ENCODE results near the gene WNT1. TPM values are rescaled to one million over a fixed set of nuclear protein-coding genes. Genes with fewer than 3 reads are reported as not detected.

The WNT1 gene
- total RNA-seq, 1 donor from 2014 or later, result not detected

DNA sequence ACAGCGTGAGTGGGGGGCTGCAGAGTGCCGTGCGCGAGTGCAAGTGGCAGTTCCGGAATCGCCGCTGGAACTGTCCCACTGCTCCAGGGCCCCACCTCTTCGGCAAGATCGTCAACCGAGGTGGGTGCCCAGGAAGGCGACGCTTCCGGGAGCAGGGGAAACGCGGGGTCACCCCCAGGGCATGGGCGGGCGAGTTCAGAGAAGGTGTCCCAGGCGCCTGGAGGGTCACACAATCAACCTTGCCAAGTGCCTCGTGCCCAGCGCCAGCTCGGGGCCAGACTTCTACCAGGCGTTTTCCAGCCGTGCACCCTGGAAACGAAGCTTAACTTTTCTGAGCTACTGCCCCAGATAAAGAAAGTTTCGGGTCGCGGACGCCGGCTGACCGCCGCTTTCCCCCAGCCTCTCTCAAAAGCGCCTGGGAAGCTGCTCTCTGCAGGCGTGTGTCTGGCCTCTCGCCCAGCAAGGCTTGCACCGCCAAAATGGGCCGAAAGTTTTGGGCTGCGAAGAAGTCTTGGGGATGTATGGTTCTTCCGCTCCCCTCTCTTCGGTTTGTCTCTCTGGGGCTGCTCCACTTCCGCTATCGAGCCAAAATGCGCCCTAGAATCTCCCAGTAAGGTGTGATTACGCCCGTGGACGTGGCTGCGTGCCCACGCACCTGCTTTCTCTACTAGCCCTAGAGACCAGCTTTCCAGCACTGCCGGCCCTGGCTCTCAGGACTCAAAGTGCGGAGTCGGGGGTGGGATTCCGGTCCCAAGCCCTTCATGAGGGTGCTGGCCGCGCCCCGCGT lies 1.7 kb downstream of the WNT1 start:
- ATAC-seq, result peak; percentile 42
- no peak for DNase-seq (ENCODE audit: low spot score)

DNA sequence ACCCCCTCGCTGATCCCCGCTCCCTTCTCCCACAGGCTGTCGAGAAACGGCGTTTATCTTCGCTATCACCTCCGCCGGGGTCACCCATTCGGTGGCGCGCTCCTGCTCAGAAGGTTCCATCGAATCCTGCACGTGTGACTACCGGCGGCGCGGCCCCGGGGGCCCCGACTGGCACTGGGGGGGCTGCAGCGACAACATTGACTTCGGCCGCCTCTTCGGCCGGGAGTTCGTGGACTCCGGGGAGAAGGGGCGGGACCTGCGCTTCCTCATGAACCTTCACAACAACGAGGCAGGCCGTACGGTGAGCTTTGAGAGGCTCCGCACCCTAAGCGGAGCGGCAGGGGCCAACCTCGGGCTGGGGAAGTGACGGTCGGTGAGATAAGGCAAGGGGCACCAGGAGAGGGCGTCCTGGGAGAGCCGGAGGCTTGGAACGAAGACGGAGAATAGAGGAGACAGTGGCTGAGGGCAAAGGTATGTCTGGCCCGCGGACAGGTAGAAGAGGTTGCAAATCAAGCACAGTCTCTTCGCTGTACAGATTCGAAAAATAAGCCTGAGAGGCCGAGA lies 2.3 kb downstream of the WNT1 start:
- DNase-seq (ENCODE audit: low spot score), result no peak
- peak; percentile 61 for ATAC-seq

DNA sequence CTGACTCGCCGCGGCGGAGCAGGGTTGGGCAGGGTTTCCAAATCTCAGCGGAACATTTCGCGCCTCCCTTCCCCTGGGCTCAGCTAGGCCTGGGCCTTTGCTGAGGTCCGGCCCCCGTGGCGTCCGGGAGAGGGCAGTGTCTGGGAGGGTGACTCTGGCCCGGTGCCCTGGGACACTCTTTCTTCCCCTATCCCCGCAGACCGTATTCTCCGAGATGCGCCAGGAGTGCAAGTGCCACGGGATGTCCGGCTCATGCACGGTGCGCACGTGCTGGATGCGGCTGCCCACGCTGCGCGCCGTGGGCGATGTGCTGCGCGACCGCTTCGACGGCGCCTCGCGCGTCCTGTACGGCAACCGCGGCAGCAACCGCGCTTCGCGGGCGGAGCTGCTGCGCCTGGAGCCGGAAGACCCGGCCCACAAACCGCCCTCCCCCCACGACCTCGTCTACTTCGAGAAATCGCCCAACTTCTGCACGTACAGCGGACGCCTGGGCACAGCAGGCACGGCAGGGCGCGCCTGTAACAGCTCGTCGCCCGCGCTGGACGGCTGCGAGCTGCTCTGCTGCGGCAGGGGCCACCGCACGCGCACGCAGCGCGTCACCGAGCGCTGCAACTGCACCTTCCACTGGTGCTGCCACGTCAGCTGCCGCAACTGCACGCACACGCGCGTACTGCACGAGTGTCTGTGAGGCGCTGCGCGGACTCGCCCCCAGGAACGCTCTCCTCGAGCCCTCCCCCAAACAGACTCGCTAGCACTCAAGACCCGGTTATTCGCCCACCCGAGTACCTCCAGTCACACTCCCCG lies 3.0 kb downstream of the WNT1 start:
- DNase-seq (ENCODE audit: low spot score), result no peak
- ATAC-seq, result peak; percentile 46

DNA sequence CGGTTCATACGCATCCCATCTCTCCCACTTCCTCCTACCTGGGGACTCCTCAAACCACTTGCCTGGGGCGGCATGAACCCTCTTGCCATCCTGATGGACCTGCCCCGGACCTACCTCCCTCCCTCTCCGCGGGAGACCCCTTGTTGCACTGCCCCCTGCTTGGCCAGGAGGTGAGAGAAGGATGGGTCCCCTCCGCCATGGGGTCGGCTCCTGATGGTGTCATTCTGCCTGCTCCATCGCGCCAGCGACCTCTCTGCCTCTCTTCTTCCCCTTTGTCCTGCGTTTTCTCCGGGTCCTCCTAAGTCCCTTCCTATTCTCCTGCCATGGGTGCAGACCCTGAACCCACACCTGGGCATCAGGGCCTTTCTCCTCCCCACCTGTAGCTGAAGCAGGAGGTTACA lies 3.6 kb downstream of the WNT1 start:
- no peak for ATAC-seq
- no peak for DNase-seq (ENCODE audit: low spot score)

DNA sequence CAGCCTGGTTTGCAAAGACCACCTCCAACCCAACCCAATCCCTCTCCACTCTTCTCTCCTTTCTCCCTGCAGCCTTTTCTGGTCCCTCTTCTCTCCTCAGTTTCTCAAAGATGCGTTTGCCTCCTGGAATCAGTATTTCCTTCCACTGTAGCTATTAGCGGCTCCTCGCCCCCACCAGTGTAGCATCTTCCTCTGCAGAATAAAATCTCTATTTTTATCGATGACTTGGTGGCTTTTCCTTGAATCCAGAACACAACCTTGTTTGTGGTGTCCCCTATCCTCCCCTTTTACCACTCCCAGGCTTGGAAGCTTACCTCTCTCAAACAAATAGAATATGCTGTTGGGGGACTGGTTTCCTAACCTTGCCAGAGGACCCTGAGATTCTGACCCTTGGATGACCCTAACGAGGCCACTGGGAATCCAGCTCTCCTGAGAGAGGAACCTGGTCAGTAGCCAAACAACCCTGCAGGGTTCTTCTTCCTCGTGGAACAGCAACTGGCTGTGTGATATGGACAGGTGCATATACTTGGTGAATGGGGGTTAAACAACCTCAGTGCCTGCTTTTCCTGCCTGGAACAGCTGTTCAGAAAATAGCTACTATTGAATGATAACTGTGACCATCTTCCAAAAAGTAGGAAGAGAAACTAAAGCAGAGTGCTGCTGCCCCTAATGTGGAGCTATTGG lies 4.4 kb downstream of the WNT1 start:
- DNase-seq (ENCODE audit: low spot score) (no peak), ATAC-seq (no peak)

DNA sequence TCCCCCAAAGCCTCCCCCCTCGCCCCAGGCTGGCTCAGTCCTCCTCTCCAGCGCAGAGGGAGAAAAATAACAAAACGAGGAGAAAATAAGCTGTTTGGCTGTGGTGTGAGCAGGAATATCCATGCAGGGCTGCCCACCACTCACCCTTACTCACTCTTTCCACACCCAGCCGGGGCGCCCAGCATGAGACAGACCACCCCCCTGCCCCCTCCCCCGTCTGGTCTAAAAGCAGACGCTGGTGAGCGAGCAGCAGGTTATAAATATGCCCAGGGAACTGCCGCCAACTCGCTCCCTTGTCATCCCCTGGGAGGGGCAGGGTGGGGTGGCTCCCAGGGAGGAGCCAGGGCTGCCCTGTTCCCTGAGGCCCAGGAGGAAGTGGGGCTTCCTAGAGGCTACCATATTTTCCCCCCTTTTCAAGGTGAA lies 7.4 kb downstream of the WNT1 start:
- DNase-seq (ENCODE audit: low spot score), result no peak

DNA sequence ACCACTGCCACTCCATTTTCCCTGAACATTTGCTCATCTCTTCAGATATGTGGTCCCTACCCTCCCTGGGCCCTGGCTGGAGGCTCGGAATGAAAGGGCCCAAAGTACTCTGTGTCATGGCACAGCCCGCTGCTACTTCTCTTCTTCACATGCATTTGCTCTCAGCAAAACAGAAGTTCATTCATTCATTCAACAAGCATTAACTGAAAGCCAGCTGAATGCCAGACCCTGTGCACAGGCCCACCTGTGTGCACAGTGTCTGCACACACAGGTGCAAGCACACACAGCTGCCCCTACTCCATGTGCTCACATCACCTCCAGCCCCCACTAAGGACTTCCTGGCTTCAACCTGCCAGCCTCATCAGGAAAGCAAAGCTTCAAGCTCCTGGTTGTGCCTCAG lies 7.8 kb downstream of the WNT1 start:
- ATAC-seq, result no peak
- DNase-seq (ENCODE audit: low spot score), result no peak

More for the DNA sequence above, 7.4 kb downstream of the WNT1 start:
- no peak for ATAC-seq

DNA sequence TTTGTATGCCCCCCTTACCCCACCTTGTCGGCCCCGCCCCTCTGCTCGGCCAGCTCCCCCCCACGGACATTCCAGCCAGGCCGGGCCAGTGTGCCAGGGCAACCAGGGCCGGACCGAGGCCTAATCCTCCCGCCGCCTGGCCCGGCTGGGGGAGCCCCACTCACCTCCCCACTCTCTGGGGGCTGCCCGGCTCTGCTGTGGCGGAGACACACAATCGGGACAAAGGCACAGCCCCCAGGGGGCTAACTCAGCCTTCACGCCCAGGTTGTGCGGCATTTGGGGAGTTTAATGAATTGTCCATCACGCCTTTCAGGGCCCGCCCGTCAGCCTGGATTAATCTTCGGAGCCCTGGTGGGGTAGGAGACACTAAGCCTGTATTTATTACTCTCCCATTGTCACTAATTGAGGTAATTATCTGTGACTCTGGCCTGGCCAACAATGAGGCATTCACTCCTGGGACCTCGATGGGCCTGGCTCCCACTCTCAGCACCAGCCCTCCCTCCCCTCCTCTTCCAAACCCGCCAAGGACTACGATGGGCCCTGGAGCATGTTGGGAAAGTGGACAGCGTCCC lies 8.7 kb downstream of the WNT1 start:
- ATAC-seq (no peak), DNase-seq (ENCODE audit: low spot score) (no peak)

DNA sequence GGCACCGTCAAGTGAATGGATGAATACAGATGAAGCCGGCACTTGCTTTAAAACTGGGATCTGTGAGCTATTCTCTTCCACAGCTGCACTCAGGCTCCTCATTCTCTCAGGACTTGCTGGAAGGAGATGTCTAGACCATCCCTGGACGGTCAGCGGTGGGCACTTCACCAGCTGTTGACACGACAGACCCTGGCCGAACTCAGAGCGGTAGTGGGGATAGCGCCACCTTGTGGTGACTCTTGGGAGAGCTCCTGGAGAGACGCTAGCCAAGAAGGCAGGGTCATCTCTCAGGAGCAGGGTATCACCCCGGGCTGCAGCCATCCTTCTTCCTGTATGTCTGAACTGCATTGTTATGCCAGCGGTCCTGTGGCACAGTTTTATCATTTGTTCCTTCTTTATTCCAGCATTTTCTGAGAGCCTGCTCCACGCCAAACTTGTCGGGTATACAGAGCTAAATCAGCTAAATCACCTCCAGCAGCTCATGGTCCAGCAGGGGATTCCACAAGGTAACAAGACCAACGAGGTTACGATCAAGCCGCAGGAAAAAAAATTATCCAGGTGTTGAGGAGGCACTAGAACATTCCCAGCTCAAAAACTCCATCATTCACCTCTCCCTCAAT lies 10.0 kb downstream of the WNT1 start:
- ATAC-seq (peak; percentile 92), DNase-seq (ENCODE audit: low spot score) (peak; percentile 69)

DNA sequence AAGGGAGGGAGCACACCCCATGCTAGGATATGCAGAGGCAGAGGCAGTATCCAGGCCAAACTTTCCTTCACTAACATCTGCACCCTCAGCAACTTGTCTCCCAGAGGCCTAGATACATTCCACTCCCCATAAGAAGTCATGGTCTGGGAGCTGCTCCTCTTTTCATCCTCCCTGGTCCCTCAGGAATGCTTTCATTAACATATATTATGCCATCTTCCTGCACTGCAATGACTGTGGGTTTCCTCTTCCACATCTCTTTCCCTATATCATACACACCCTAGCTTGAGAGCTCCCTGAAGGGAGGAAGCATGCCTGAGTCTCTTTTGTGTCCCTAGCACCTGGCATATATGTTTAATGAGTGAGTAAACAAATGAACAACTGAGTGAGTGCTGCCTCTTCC lies 12.4 kb downstream of the WNT1 start:
- ATAC-seq (no peak), DNase-seq (ENCODE audit: low spot score) (no peak)

DNA sequence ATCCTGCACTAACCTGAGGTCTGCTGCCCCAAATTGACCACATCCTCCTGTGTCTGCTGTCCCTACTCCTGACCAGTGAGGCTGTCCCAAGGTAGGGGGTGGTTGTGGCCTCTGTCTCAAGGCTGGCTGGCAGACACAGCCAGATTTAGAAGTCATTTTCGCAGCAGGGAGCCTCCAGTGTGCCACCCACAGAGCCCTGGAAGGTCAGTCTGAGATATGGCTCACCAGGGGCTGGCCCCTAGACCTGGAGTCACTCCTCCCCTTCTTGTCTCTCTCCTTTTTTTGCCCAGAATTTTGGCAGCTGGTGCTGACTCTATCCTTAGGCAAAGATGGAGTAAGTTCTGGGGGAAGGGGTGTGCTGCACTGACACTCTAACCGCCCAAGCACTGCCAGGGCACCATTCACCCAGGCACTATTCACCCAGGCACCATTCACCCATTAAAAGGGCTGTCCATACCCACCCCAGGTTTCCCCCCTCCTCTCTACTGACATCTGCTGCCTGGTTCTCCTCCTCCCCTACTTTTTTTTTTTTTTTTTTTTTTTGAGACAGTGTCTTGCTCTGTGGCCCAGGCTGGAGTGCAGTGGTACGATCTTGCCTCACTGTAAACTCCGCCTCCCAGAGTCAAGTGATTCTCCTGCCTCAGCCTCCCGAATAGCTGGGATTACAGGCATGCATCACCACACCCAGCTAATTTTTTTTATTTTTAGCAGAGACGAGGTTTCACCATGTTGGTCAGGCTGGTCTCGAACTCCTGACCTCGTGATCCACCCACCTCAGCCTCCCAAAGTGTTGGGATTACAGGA lies 13.3 kb downstream of the WNT1 start:
- ATAC-seq (no peak), DNase-seq (ENCODE audit: low spot score) (no peak)

DNA sequence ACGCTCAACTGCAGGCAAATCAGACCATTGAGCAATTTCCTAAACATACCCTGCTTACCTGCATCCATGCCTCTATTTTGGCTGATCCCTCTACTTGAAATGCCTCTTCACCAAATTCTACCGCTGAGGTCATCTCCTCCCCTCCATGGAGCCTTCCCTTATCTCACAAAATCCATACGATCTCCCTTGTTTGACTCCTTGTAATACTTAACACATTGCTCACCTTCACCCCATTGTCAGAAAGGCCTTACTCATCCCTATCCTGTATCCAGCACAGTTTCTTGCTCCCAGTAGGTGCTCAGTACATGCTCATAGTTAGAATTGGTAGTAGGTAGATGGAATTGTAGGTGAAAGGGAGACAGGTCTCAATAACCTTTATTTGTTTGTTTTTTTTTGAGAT lies 15.7 kb downstream of the WNT1 start:
- ATAC-seq, result no peak
- DNase-seq (ENCODE audit: low spot score), result no peak

DNA sequence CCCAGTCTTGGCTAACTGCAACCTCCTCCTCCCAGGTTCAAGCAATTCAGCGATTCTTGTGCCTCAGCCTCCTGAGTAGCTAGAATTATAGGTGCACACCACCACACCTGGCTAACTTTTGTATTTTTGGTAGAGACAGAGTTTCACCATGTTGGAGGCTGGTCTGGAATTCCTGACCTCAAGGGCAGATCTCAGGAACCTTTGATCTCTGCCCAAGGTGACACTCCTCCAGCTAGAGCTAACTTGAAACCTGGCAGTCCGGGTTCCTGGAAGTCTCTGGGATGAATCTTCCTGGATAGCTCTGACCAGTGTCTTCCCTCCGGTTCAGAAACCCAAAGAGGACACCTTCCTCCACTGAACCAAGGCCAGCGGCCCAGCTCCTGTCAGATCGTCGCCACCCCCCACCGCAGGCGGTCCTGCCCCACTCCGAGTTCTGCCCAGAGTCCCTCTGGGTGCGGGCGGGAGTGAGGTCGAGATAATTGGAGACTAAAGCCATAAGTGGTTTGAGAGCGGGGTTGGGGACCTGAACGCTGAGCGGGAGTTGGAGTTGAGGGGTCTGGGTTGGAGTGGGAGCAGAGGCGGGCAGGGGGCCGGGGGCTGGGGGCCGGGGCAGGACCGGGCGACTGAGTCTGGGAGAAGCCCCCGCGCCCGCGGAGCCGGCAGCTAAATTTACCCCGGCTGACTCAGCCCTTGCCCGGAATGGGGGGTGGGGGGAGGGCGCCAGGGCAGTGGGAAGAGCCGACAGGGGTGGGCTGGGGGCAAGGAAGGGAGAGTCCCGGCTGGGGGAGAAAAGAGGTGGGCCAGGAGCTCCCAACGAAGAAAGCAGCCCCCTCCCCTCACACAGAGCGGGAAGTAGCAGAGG lies 16.3 kb downstream of the WNT1 start:
- DNase-seq (ENCODE audit: low spot score) (no peak), ATAC-seq (no peak)

DNA sequence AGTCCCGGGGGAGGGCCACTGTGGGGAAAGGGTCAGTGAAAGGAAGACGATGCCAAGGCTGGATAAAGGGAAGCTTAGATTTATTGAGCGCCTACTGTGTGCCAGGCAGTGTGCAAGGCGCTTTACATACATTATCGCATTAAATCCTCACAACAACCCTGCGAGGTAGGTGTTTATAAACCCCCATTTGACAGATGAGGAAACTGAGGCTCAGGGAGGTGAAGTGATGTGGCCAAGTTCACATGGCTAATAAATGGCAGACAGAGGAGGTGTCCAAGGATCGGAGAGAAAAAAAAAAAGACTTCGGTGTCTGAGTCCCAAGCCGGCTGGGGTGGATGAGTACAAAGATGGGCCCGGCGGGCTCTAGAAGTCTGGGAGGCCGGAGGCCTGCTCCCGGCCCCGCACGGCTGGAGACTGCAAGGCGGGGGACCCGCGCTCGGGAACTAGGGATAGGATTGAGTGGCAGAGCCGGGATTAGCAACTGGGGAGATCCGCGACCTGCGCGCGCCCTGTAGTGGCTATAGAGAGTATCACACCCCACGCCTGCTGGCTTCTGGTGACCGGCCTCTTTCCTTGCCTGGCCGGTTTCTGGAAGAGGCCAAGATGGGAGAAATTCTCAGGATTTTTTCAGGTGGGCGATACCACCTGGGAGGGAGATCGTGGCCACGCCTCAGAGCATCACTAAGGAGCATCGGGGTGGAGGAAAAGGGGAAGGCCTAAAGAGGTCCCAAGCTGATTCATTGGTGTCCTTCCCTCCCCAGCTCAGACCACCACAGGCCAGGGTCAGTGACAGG lies 17.2 kb downstream of the WNT1 start:
- ATAC-seq, result peak; percentile 86

DNA sequence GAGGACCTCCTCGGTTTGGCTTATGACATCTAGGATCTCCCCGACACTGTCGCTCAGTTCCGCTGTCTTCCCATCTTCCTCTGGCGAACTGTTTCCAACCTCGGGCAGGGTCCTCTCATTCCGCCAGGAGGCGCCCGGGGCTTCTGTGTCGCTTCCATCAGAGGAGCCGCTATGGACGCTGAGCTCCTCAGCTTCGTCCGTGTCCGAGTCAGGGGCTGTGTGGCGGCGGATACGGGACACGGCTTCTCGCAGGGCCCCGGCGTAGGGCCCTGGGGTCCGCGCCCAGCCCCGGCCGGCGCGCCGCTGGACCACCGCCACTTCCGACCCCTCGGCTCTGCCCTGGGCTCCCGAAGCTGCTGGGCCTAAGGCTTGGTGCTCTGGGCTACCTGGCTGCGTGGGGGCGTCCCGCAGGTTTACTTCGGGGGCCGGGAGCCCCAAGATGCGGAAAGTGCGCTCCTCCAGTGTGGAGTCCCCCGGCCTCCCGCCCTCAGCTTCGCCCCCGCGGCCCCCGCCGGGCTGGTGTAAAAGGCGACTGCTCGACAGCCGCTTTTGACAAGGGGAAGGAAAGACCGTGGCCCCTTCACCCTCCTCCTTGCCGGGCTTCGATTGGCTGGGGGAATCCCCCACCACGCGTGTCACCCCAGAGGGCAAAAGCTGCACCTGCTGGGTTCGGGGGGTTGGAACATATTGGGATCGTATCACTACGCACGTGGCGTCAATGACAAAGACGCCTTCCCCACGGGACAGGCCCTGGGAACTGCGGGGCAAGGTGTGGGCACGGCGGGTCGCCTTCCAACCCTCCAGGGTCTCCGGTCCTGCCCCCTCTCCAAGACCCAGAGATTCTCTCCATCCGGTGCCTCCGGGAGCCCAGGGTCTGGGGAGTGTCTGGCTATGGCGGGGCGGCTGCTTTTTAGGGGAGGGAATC lies 18.9 kb downstream of the WNT1 start:
- ATAC-seq (peak; percentile 77), DNase-seq (ENCODE audit: low spot score) (peak; percentile 73)

More for the DNA sequence above, 17.2 kb downstream of the WNT1 start:
- DNase-seq (ENCODE audit: low spot score), result peak; percentile 76

DNA sequence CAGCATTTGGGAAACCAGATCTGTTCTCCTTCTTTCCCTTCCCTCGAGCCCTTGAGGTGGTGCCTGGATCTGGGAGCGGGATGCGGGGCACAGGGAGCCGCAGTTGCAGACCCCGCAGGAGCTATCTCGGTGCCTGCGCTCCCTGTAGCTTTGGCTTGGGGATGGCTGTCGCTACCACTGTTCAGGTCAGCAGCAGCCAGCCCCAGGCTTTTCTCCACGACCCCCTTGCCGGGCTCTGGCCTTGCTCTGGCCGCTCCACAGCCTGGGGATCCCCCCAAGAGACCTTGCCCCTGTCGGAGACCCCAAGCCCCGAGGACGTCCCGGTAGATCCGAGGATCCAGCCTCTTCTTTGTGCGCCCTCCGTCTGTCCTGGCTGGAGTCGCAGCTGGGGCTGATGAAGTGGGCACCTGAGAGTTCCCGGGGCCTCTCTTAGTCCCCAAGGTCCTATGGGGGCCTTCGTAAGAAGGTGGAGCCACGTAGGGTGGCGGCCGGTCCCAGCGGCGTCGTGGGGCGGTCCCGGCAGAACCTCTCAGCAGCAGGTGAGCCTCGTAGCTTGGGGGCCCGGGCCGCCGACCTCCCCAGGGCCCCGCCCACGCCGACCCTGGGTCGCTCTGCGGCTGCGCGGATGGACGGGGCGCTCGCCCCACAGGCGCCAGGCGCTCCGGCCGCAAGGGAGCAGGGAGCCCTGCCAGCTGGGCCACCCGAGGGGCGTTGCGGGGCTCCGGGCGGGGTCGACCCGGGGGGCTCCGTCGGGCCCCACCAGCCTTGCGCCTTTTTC lies 19.8 kb downstream of the WNT1 start:
- ATAC-seq (peak; percentile 14), DNase-seq (ENCODE audit: low spot score) (no peak)
